WTC11 (cell line): ENCODE measurements around the gene BEST4.

Source experiments
- CREM ChIP-seq: sonication (generic); formaldehyde crosslinking; IDR thresholded peaks from 2 replicates; pipeline ENCODE4 v1.8.1; 2022; ENCODE audit warnings: mild to moderate bottlenecking, missing genetic modification reagents, moderate library complexity
- FOXK1 ChIP-seq: sonication (generic); formaldehyde crosslinking; IDR thresholded peaks from 2 replicates; pipeline ENCODE4 v1.8.0; 2022; ENCODE audit warnings: mild to moderate bottlenecking, moderate library complexity, missing genetic modification reagents
- FOXP1 ChIP-seq: sonication (generic); formaldehyde crosslinking; IDR thresholded peaks from 2 replicates; pipeline ENCODE4 v1.8.0; 2022; ENCODE audit warnings: missing genetic modification reagents, mild to moderate bottlenecking, moderate library complexity, borderline replicate concordance
- HMGXB4 ChIP-seq: sonication (generic); formaldehyde crosslinking; IDR thresholded peaks from 2 replicates; pipeline ENCODE4 v1.8.1; 2023; ENCODE audit warnings: mild to moderate bottlenecking, moderate library complexity, missing genetic modification reagents
- NR1H2 ChIP-seq: sonication (generic); formaldehyde crosslinking; IDR thresholded peaks from 2 replicates; pipeline ENCODE4 v1.9.0; 2021; ENCODE audit warnings: mild to moderate bottlenecking, moderate library complexity, missing genetic modification reagents
- ZBTB21 ChIP-seq: sonication (generic); formaldehyde crosslinking; IDR thresholded peaks from 2 replicates; pipeline ENCODE4 v1.8.1; 2023; ENCODE audit warnings: mild to moderate bottlenecking, missing genetic modification reagents, borderline replicate concordance
- ZNF263 ChIP-seq: sonication (generic); formaldehyde crosslinking; IDR thresholded peaks from 2 replicates; pipeline ENCODE4 v1.8.1; 2022; ENCODE audit warnings: low read depth, mild to moderate bottlenecking, moderate library complexity, missing genetic modification reagents
- ZNF317 ChIP-seq: sonication (generic); formaldehyde crosslinking; IDR thresholded peaks from 2 replicates; pipeline ENCODE4 v1.8.1; 2023; ENCODE audit warnings: low read depth, mild to moderate bottlenecking, moderate library complexity, missing genetic modification reagents, borderline replicate concordance
- ZNF512 ChIP-seq: sonication (generic); formaldehyde crosslinking; IDR thresholded peaks from 2 replicates; pipeline ENCODE4 v1.8.1; 2022; ENCODE audit warnings: missing genetic modification reagents, borderline replicate concordance
- TF ChIP-seq, protein P1 (sequence below): fragments of 200-600 bp; IDR thresholded peaks from 2 replicates; pipeline ENCODE4 v1.8.0; 2022; ENCODE audit warnings: antibody characterized with exemption
- TF ChIP-seq, protein P2 (sequence below): sonication (generic); formaldehyde crosslinking; IDR thresholded peaks from 2 replicates; pipeline ENCODE4 v1.8.0; 2022; ENCODE audit warnings: mild to moderate bottlenecking, missing genetic modification reagents
- TF ChIP-seq, protein P3 (sequence below): sonication (generic); formaldehyde crosslinking; IDR thresholded peaks from 2 replicates; pipeline ENCODE4 v1.8.1; 2023; ENCODE audit warnings: mild to moderate bottlenecking, missing genetic modification reagents

- TF ChIP-seq, protein P1, sequence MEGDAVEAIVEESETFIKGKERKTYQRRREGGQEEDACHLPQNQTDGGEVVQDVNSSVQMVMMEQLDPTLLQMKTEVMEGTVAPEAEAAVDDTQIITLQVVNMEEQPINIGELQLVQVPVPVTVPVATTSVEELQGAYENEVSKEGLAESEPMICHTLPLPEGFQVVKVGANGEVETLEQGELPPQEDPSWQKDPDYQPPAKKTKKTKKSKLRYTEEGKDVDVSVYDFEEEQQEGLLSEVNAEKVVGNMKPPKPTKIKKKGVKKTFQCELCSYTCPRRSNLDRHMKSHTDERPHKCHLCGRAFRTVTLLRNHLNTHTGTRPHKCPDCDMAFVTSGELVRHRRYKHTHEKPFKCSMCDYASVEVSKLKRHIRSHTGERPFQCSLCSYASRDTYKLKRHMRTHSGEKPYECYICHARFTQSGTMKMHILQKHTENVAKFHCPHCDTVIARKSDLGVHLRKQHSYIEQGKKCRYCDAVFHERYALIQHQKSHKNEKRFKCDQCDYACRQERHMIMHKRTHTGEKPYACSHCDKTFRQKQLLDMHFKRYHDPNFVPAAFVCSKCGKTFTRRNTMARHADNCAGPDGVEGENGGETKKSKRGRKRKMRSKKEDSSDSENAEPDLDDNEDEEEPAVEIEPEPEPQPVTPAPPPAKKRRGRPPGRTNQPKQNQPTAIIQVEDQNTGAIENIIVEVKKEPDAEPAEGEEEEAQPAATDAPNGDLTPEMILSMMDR, result no peak
- no peak for TF ChIP-seq CREM (CRISPR knock-in tag)
- TF ChIP-seq ZNF263 (CRISPR knock-in tag), result no peak
- TF ChIP-seq NR1H2, result no peak
- TF ChIP-seq HMGXB4, result no peak
- TF ChIP-seq, protein P2, sequence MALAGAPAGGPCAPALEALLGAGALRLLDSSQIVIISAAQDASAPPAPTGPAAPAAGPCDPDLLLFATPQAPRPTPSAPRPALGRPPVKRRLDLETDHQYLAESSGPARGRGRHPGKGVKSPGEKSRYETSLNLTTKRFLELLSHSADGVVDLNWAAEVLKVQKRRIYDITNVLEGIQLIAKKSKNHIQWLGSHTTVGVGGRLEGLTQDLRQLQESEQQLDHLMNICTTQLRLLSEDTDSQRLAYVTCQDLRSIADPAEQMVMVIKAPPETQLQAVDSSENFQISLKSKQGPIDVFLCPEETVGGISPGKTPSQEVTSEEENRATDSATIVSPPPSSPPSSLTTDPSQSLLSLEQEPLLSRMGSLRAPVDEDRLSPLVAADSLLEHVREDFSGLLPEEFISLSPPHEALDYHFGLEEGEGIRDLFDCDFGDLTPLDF (CRISPR knock-in tag), result no peak
- no peak for TF ChIP-seq FOXK1 (CRISPR knock-in tag)
- TF ChIP-seq, protein P3, sequence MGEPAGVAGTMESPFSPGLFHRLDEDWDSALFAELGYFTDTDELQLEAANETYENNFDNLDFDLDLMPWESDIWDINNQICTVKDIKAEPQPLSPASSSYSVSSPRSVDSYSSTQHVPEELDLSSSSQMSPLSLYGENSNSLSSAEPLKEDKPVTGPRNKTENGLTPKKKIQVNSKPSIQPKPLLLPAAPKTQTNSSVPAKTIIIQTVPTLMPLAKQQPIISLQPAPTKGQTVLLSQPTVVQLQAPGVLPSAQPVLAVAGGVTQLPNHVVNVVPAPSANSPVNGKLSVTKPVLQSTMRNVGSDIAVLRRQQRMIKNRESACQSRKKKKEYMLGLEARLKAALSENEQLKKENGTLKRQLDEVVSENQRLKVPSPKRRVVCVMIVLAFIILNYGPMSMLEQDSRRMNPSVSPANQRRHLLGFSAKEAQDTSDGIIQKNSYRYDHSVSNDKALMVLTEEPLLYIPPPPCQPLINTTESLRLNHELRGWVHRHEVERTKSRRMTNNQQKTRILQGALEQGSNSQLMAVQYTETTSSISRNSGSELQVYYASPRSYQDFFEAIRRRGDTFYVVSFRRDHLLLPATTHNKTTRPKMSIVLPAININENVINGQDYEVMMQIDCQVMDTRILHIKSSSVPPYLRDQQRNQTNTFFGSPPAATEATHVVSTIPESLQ (CRISPR knock-in tag), result no peak
- no peak for TF ChIP-seq ZNF512 (CRISPR knock-in tag)
- TF ChIP-seq ZBTB21 (CRISPR knock-in tag), result no peak
- no peak for TF ChIP-seq FOXP1 (CRISPR knock-in tag)
- TF ChIP-seq ZNF317, result no peak
Observed at GRCh38 chr1:44834328-44834727, 46.4 kb upstream of the BEST4 start.
